Measurements from ENCODE around the gene NCOA3.

- no peak for TF ChIP-seq POLR2AphosphoS5 (IDR thresholded peaks at IDR 0.05; ENCODE audit: low read depth, low read length)
- no peak for TF ChIP-seq RFX5 (IDR thresholded peaks at IDR 0.05; ENCODE audit: borderline replicate concordance, low read depth, low read length)
- TF ChIP-seq EZH2 (IDR thresholded peaks at IDR 0.05; ENCODE audit: low read depth, low read length, severe bottlenecking) = no peak
- TF ChIP-seq SIX5 (IDR thresholded peaks at IDR 0.05; ENCODE audit: low read depth, low read length) = no peak
- TF ChIP-seq YY1 (IDR thresholded peaks at IDR 0.05; ENCODE audit: low read depth, low read length) = no peak
- TF ChIP-seq RAD21 (IDR thresholded peaks at IDR 0.05 in 1 of 2, conservative IDR thresholded peaks at IDR 0.05 in 1 of 2; ENCODE audit: low read depth in 2 of 2, low read length in 2 of 2) = peak; percentile 69 to 77
- no peak for TF ChIP-seq BCL11A (IDR thresholded peaks at IDR 0.05; ENCODE audit: low read depth in 2 of 2, low read length in 2 of 2)
- TF ChIP-seq ZNF274 (IDR thresholded peaks at IDR 0.05; ENCODE audit: borderline replicate concordance, extremely low read depth, low read length) = no peak
- no peak for TF ChIP-seq FOSL1 (IDR thresholded peaks at IDR 0.05; ENCODE audit: insufficient read depth, low read depth, low read length)
- no peak for TF ChIP-seq RBBP5 (IDR thresholded peaks at IDR 0.05; ENCODE audit: borderline replicate concordance, low read depth, low read length)
Measured at GRCh38 chr20:47521059-47521808, 19.5 kb downstream of the NCOA3 start.
